ENCODE measurements around the gene CD58.

CD58 gene

DNA sequence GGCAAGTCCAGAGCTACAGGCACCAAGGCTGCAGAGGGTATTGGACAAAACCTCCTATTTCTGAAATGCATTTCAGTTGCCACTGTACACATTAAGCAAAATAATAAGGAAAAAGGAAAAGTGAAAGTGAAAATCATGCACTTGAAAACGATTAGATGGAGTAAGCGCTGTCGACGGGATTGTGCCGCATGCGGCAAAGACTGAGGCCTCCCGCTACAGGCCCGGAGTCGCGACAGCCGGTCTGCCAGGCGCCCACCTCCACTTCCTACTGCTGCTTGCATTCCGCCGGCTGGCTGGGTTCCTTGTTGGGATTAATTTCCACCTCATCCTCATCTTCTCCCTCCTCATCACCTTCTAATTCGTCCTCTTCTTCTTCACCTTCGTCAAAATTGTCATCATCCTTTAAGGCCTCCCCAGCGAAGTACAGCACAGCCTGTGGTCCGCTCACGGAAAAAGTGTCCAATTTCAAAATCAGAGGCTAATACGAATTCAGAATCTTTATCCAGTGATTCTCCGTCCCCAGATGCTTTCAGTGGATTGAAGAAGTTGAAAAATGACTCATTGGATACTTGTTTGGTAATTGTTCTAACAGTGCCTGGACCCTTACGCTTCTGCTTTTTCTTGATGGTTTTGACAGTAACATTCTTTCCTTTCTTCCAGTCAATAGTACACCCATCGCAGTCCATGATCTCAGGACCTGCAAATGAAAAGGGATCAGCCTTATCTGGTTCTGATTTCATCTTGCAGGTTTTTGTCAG, 38.0 kb downstream of the CD58 start:
- DNase-seq (ENCODE audit: low spot score), result no peak
- Histone ChIP-seq H3K27ac (no peak overlapping the region), H3K4me3 (no peak overlapping the region)

DNA sequence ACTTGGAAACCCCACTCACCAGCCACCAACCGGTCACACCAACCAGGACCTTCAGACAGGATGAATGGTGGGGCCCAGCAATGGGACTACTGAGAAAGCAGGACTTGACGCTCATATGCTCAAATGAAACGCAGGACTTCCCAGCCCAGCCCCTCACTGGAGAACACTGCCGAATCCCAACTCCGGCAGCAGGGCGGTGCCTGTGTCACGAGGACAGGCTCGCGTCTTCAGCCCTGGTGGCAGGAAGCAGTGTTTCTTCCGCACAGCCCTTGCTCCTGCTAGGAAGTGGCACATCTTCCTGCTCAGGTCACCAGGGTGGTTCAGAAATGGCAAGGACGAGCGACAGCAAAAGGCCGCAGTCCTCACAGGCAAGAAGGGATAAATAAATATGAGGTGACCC, 38.9 kb downstream of the CD58 start:
- Histone ChIP-seq H3K4me3 (no peak overlapping the region), H3K27ac (no peak overlapping the region)
- TF ChIP-seq, protein P1, sequence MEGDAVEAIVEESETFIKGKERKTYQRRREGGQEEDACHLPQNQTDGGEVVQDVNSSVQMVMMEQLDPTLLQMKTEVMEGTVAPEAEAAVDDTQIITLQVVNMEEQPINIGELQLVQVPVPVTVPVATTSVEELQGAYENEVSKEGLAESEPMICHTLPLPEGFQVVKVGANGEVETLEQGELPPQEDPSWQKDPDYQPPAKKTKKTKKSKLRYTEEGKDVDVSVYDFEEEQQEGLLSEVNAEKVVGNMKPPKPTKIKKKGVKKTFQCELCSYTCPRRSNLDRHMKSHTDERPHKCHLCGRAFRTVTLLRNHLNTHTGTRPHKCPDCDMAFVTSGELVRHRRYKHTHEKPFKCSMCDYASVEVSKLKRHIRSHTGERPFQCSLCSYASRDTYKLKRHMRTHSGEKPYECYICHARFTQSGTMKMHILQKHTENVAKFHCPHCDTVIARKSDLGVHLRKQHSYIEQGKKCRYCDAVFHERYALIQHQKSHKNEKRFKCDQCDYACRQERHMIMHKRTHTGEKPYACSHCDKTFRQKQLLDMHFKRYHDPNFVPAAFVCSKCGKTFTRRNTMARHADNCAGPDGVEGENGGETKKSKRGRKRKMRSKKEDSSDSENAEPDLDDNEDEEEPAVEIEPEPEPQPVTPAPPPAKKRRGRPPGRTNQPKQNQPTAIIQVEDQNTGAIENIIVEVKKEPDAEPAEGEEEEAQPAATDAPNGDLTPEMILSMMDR (IDR thresholded peaks at IDR 0.05), result no peak
- DNase-seq (ENCODE audit: low spot score), result no peak

More for the DNA sequence above, 38.0 kb downstream of the CD58 start:
- TF ChIP-seq, protein P1 (IDR thresholded peaks at IDR 0.05), result no peak

DNA sequence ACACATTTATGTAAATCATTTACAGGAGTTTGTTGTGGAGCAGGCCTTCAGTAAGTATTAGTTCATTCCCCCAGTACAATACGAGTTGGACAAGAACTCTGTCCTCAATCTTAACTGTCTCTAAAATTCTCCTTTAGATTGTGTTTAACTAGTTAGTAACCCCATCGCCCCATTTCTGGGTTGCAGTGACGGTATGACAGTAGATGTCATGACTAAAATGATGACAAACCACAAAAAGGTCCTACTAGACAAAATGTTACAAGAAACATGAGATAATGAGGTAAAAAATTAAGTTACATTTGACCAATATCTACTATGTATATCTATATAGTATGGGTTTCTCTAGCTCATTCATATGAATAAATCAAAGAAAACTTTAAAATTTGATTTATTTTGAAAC, 41.1 kb downstream of the CD58 start:
- no peak for DNase-seq (ENCODE audit: low spot score)
- TF ChIP-seq, protein P1 (IDR thresholded peaks at IDR 0.05), result no peak
- H3K4me3 ChIP-seq, result no peak overlapping the region
- no peak overlapping the region for H3K27ac ChIP-seq

DNA sequence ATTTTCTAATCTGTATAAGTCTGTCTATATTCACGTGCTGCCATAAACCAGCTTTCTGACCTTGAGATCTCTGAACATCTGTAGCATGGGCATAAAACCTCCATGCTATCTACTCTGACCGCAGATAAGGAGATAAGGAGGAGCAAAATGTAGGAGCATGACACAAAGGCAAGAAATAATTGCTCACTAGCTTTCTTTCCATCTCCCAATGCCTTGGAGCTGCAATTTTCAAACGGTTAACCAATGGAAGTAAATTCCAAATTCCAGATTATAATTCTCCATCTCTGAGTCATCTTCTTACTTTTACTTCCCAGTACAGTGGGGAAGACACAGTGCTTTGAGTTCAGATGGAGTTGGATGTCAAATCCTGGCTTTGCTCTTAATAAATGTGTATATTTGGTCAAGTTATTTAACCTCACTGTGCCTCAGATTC, 41.6 kb downstream of the CD58 start:
- TF ChIP-seq, protein P1 (IDR thresholded peaks at IDR 0.05), result no peak
- Histone ChIP-seq H3K27ac (no peak overlapping the region), H3K4me3 (no peak overlapping the region)
- DNase-seq (ENCODE audit: low spot score), result no peak

DNA sequence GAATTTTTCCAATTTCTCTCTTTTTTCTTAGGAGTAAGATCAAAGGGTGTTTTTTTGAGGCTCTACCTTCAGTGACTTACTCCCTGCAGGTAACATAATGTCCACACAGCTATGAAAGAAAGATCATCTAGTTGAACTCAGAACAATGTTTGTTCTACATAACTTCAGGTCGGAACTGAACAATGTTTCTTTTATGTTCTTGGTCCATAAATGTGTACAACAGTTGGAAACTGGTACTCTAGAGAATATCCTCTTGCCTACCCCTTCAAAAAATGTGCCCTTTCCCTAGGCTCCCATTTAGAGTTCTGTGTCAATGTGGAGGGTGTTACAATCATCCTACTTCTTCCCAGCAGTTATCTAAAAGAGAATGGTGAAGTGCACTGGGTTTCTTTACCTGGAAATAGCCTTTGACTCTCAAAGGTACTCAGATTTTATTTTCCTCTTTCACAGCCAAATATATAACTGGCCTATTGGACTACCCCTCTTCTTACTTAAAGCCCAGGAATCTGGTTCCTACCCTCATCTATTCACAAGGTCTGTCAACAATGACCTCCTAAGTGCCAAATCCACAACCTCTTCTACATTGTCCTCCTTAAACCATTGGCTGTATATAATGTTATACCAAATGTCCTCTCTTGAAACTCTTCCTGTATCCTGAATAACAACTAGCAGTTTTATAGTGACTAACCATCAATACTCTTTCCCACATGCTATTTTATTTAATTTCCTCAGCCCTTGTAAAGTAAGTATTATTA, 42.3 kb downstream of the CD58 start:
- no peak for DNase-seq (ENCODE audit: low spot score)
- Histone ChIP-seq H3K27ac (no peak overlapping the region), H3K4me3 (no peak overlapping the region)
- TF ChIP-seq, protein P1 (IDR thresholded peaks at IDR 0.05), result no peak

DNA sequence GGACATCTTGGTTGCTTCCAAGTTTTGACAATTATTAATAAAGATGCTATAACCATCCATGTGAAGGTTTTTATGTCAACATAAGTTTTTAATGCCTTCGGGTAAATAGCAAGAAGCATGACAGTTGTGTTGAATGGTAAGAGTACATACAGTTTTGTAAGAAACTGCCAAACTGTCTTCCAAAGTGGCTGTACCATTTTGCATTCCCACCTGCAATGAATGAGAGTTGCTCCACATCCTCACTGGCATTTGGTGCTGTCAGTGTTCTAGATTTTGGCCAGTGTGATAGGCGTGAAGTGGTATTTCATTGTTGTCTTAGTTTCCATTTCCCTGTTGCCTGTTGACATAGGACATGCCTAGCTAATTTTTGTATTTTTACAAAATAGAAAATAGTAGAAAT, 45.4 kb downstream of the CD58 start:
- Histone ChIP-seq H3K27ac (no peak overlapping the region), H3K4me3 (no peak overlapping the region)
- no peak for DNase-seq (ENCODE audit: low spot score)
- TF ChIP-seq, protein P1 (IDR thresholded peaks at IDR 0.05), result no peak

Data from coronary artery (tissue), 2 donors.